Progenitor cell of endocrine pancreas (in vitro differentiated cells): ENCODE data around the gene ZBTB49. TPM values are rescaled to one million over a fixed set of nuclear protein-coding genes. Genes with fewer than 3 reads are reported as not detected.
A peak's percentile ranks its signal among the peaks of the same experiment; 100 is the strongest.

ENCODE experiments used
- DNase-seq: peaks from one replicate; pipeline ENCODE4 v3.0.0; 2021; ENCODE audit warnings: low spot score; ENCODE audit not compliant: unreplicated experiment
- H3K27ac Mint-ChIP-seq: 2 replicates; pipeline ENCODE4 v1.8.0; 2021; ENCODE audit warnings: mild to moderate bottlenecking, moderate library complexity, mixed read lengths
- H3K27me3 Mint-ChIP-seq: 2 replicates; pipeline ENCODE4 v1.8.0; 2021; ENCODE audit warnings: mixed read lengths
- H3K36me3 Mint-ChIP-seq: 2 replicates; pipeline ENCODE4 v1.8.0; 2022; ENCODE audit warnings: mixed read lengths; ENCODE audit not compliant: insufficient read depth
- H3K4me1 Mint-ChIP-seq: 2 replicates; pipeline ENCODE4 v1.8.0; 2021; ENCODE audit warnings: low read depth, mixed read lengths
- H3K4me3 Mint-ChIP-seq: 2 replicates; pipeline ENCODE4 v1.8.0; 2021; ENCODE audit warnings: low read depth, mild to moderate bottlenecking, moderate library complexity, mixed read lengths
- H3K9me3 Mint-ChIP-seq: 2 replicates; pipeline ENCODE4 v1.8.0; 2021; ENCODE audit warnings: low read depth, mixed read lengths
- CTCF ChIP-seq: fragments of 200-600 bp; sonication (generic); IDR thresholded peaks from one replicate; pipeline ENCODE4 v1.5.0; 2021; ENCODE audit warnings: antibody characterized with exemption, mild to moderate bottlenecking; ENCODE audit not compliant: unreplicated experiment
- total RNA-seq: library from RNA; stranded (reverse); gene quantifications from 2 replicates; pipeline ENCODE4 v1.2.1, GENCODE V29; 2021

Gene ZBTB49
- total RNA-seq, 1 donor from 2014 or later: 12.5 TPM

GRCh38 chr4:4284827-4285618 is 5.0 kb upstream of the ZBTB49 start:
- H3K9me3 Mint-ChIP-seq: no peaks in the 10 kb centered on the region
- H3K36me3 Mint-ChIP-seq: peaks cover 13% of the 10 kb centered on the region
- no peak for DNase-seq
- H3K4me3 Mint-ChIP-seq: no peak overlapping the region
- peak overlapping the region; percentile 13 for H3K27ac Mint-ChIP-seq
- TF ChIP-seq CTCF: no peak
- H3K27me3 Mint-ChIP-seq: no peaks in the 10 kb centered on the region
- H3K4me1 Mint-ChIP-seq: peaks cover 12% of the 10 kb centered on the region

- H3K9me3 Mint-ChIP-seq: no peaks in the 10 kb centered on the region
- peaks cover 18% of the 10 kb centered on the region for H3K4me1 Mint-ChIP-seq
- no peak for TF ChIP-seq CTCF
- H3K36me3 Mint-ChIP-seq: peaks cover 2% of the 10 kb centered on the region
- no peak for DNase-seq
- H3K4me3 Mint-ChIP-seq: peak overlapping the region; percentile 9
- no peak overlapping the region for H3K27ac Mint-ChIP-seq
- no peaks in the 10 kb centered on the region for H3K27me3 Mint-ChIP-seq
Observed at GRCh38 chr4:4288098-4288497, 2.0 kb upstream of the ZBTB49 start.

GRCh38 chr4:4289055-4289454 is 996 bp upstream of the ZBTB49 start:
- Mint-ChIP-seq H3K27me3 (no peaks in the 10 kb centered on the region), H3K4me1 (peaks cover 18% of the 10 kb centered on the region), H3K36me3 (no peaks in the 10 kb centered on the region), H3K9me3 (no peaks in the 10 kb centered on the region), H3K4me3 (peak overlapping the region; percentile 95), H3K27ac (no peak overlapping the region)
- no peak for DNase-seq
- TF ChIP-seq CTCF: no peak

GRCh38 chr4:4289597-4289940 is 482 bp upstream of the ZBTB49 start:
- no peaks in the 10 kb centered on the region for H3K27me3 Mint-ChIP-seq
- DNase-seq: no peak
- no peaks in the 10 kb centered on the region for H3K9me3 Mint-ChIP-seq
- peak overlapping the region; percentile 95 for H3K4me3 Mint-ChIP-seq
- H3K27ac Mint-ChIP-seq: peak overlapping the region; percentile 95
- peaks cover 18% of the 10 kb centered on the region for H3K4me1 Mint-ChIP-seq
- TF ChIP-seq CTCF: no peak
- no peaks in the 10 kb centered on the region for H3K36me3 Mint-ChIP-seq

- Mint-ChIP-seq H3K4me3 (no peak overlapping the region), H3K9me3 (peaks cover 11% of the 10 kb centered on the region), H3K27me3 (no peaks in the 10 kb centered on the region), H3K36me3 (peaks cover 13% of the 10 kb centered on the region), H3K4me1 (peaks cover 16% of the 10 kb centered on the region), H3K27ac (no peak overlapping the region)
- no peak for TF ChIP-seq CTCF
- DNase-seq: no peak
Observed at GRCh38 chr4:4293279-4293678, 3.2 kb downstream of the ZBTB49 start.
